CD8-positive, alpha-beta memory T cell (primary cell): ENCODE measurements around the gene KIFC1. TPM values are rescaled to one million over a fixed set of nuclear protein-coding genes. Genes with fewer than 3 reads are reported as not detected.
A peak's percentile ranks its signal among the peaks of the same experiment; 100 is the strongest.

Source experiments
- CTCF ChIA-PET: fragments of 350-600 bp; sonication (Branson Sonifier 250); formaldehyde crosslinking; loops from one replicate; lab custom pipeline; 2021; ENCODE audit warnings: antibody characterized with exemption; lab: Charles Lee
- POLR2A ChIA-PET: fragments of 350-600 bp; sonication (Branson Sonifier 250); formaldehyde crosslinking; loops from one replicate; lab custom pipeline; 2021; ENCODE audit warnings: antibody characterized with exemption; lab: Charles Lee
- DNase-seq, 5 donors: peaks; one replicate each; pipeline versions ENCODE4 v3.0.0 to v3.0.0-alpha.2; 2020 to 2022; ENCODE audit warnings: mixed read lengths in 1 of 5
- H3K27ac ChIP-seq: one replicate; pipeline ENCODE4 v1.7.0; 2013; ENCODE audit warnings: low read depth, mild to moderate bottlenecking, low read length, moderate library complexity
- H3K27me3 ChIP-seq: 2 replicates; pipeline ENCODE4 v1.7.0; 2013; ENCODE audit warnings: low read length, mild to moderate bottlenecking; ENCODE audit not compliant: insufficient read depth, poor library complexity, severe bottlenecking
- H3K36me3 ChIP-seq: 2 replicates; pipeline ENCODE4 v1.7.0; 2013; ENCODE audit warnings: mild to moderate bottlenecking, low read length, moderate library complexity; ENCODE audit not compliant: insufficient read depth
- H3K4me1 ChIP-seq: 2 replicates; pipeline ENCODE4 v1.7.0; 2013; ENCODE audit warnings: mild to moderate bottlenecking, low read length, moderate library complexity; ENCODE audit not compliant: insufficient read depth
- H3K4me3 ChIP-seq: 2 replicates; pipeline ENCODE4 v1.7.0; 2013; ENCODE audit warnings: mild to moderate bottlenecking, low read length
- H3K9me3 ChIP-seq: 2 replicates; pipeline ENCODE4 v1.7.0; 2013; ENCODE audit warnings: mild to moderate bottlenecking, low read length
- H3K27ac Mint-ChIP-seq, 8 donors: one replicate each; pipeline ENCODE4 v1.8.0; 2020 to 2021; ENCODE audit warnings: mixed read lengths in 8 of 8, mild to moderate bottlenecking in 6 of 8, inconsistent platforms in 3 of 8, moderate library complexity in 3 of 8
- H3K27me3 Mint-ChIP-seq, 2 donors: one replicate each; pipeline ENCODE4 v1.8.0; 2020 to 2021; ENCODE audit warnings: mixed read lengths in 2 of 2, mild to moderate bottlenecking in 1 of 2, moderate library complexity in 1 of 2
- H3K36me3 Mint-ChIP-seq, 3 donors: one replicate each; pipeline ENCODE4 v1.8.0; 2020 to 2021; ENCODE audit warnings: mixed read lengths in 3 of 3, inconsistent platforms in 1 of 3, mild to moderate bottlenecking in 1 of 3
- H3K4me1 Mint-ChIP-seq, 3 donors: one replicate each; pipeline ENCODE4 v1.8.0; 2020 to 2021; ENCODE audit warnings: mixed read lengths in 3 of 3, inconsistent platforms in 1 of 3, mild to moderate bottlenecking in 1 of 3
- H3K4me3 Mint-ChIP-seq, 7 donors: one replicate each; pipeline ENCODE4 v1.8.0; 2020 to 2021; ENCODE audit warnings: mixed read lengths in 7 of 7, mild to moderate bottlenecking in 6 of 7, moderate library complexity in 4 of 7, inconsistent platforms in 2 of 7
- H3K9me3 Mint-ChIP-seq, 5 donors: one replicate each; pipeline ENCODE4 v1.8.0; 2020 to 2022; ENCODE audit warnings: mixed read lengths in 5 of 5, mild to moderate bottlenecking in 3 of 5, moderate library complexity in 2 of 5, inconsistent platforms in 1 of 5
- polyA plus RNA-seq: library from polyadenylated mRNA; unstranded; fragments of 300-500 nt; fragmentation: Illumina TruSeq; gene quantifications from one replicate; pipeline ENCODE4 v1.2.3, GENCODE V29; 2021
- total RNA-seq, 2 experiments: library from RNA; stranded (reverse); gene quantifications; one replicate each; pipeline ENCODE4 v1.2.3, GENCODE V29; 2021

Gene KIFC1
- total and polyA plus RNA-seq, 3 experiments from 2014 or later: 0.39 to 52.7 (median 51.6) TPM

DNA sequence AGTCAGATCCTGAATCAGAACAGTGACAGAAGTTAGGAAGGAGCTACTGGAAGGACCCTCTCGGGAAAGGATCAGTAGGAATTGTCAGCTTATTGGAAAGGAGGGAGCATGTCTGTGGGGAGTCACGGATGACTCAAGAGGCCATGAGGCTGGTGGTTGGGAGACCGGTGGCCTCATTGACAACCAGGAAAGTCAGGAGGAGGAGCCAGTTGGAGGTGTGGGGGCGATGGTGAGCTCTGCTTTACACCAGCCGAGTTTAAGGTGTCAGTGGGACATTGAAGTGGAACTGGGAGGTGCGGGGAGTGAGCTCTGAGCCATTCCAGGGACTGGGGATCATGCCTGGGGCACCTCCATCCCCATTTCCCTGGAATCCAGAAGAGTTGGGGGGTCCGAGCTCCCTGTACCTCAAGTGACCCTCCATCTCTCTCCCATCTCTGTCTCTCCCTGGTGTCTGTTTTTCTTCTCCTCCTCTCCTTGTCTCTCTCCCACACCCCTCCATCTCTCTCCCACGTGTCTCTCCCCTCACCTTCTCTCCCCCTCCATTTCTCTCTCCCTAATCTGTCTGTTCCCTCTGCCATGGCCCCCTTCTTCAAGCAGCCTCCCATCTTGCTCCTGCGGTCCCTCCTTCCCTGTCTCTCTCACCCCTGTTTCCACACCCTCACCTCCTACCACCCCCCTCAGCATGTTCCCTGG is 48.5 kb downstream of the KIFC1 start:
- H3K27me3 Mint-ChIP-seq: no peaks in the 10 kb centered on the region

GRCh38 chr6:33440649-33441309 is 49.2 kb downstream of the KIFC1 start:
- Mint-ChIP-seq H3K27ac (peak overlapping the region in 3 of 8 donors; percentile 60 to 92 (median 66)), H3K36me3 (peaks cover 3 to 83% (median 17%) of the 10 kb centered on the region in 3 donors)
- CTCF ChIA-PET: interaction anchor here (0.9 kb wide), 1 partner anchor 15 kb away, joined by 5 read pairs; no protein-coding TSS in a partner anchor

More for the DNA sequence above, 48.5 kb downstream of the KIFC1 start:
- peaks cover 0 to 6% (median 0%) of the 10 kb centered on the region in 3 donors for H3K4me1 Mint-ChIP-seq
- CTCF ChIA-PET: no interaction called here
- Histone ChIP-seq H3K27me3 (no peaks in the 10 kb centered on the region), H3K4me3 (no peak overlapping the region), H3K27ac (no peak overlapping the region), H3K36me3 (peaks cover 27% of the 10 kb centered on the region), H3K4me1 (no peaks in the 10 kb centered on the region), H3K9me3 (no peaks in the 10 kb centered on the region)
- POLR2A ChIA-PET: no interaction called here
- no peaks in the 10 kb centered on the region for H3K9me3 Mint-ChIP-seq
- peak in 1 of 5 donors; percentile 22 for DNase-seq
- H3K27ac Mint-ChIP-seq: peak overlapping the region in 6 of 8 donors; percentile 52 to 92 (median 65)
- peaks cover 3 to 87% (median 16%) of the 10 kb centered on the region in 3 donors for H3K36me3 Mint-ChIP-seq
- no peak overlapping the region for H3K4me3 Mint-ChIP-seq

DNA sequence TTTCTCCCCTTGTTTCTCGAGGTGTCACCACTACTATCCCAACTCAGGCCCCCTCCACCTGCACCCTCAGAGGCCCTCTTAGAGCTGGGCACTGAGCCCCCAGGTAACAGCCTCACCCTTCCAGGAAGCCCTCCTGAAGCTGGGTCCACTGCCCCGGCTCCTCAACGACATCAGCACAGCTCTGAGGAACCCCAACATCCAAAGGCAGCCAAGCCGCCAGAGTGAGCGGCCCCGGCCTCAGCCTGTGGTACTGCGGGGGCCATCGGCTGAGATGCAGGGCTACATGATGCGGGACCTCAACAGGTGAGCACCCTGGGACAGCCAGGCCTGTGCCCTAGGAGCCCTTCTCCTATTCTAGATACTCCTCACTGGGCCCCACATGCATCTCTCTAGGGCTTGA is 49.8 kb downstream of the KIFC1 start:
- no peaks in the 10 kb centered on the region for H3K27me3 ChIP-seq
- H3K4me1 ChIP-seq: no peaks in the 10 kb centered on the region
- H3K36me3 ChIP-seq: peaks cover 27% of the 10 kb centered on the region
- Mint-ChIP-seq H3K27me3 (no peaks in the 10 kb centered on the region), H3K4me1 (peaks cover 0 to 6% (median 0%) of the 10 kb centered on the region in 3 donors), H3K36me3 (peaks cover 3 to 83% (median 20%) of the 10 kb centered on the region in 3 donors), H3K27ac (peak overlapping the region in 3 of 8 donors; percentile 1 to 66 (median 35)), H3K9me3 (no peaks in the 10 kb centered on the region), H3K4me3 (no peak overlapping the region)
- ChIA-PET CTCF (interaction anchor here (0.9 kb wide), 1 partner anchor 15 kb away, joined by 5 read pairs; no protein-coding TSS in a partner anchor), POLR2A (interaction anchor here (0.9 kb wide), 1 partner anchor 11 kb away, joined by 3 read pairs; no protein-coding TSS in a partner anchor)
- H3K27ac ChIP-seq: no peak overlapping the region
- no peak overlapping the region for H3K4me3 ChIP-seq
- H3K9me3 ChIP-seq: no peaks in the 10 kb centered on the region
- peak in 1 of 5 donors; percentile 31 for DNase-seq

More at GRCh38 chr6:33440649-33441309, 49.2 kb downstream of the KIFC1 start:
- Mint-ChIP-seq H3K4me1 (peaks cover 0 to 6% (median 0%) of the 10 kb centered on the region in 3 donors), H3K9me3 (no peaks in the 10 kb centered on the region), H3K4me3 (no peak overlapping the region), H3K27me3 (no peaks in the 10 kb centered on the region)
- Histone ChIP-seq H3K27ac (no peak overlapping the region), H3K36me3 (peaks cover 27% of the 10 kb centered on the region), H3K4me3 (no peak overlapping the region), H3K27me3 (no peaks in the 10 kb centered on the region), H3K9me3 (no peaks in the 10 kb centered on the region), H3K4me1 (no peaks in the 10 kb centered on the region)
- DNase-seq: peak in 1 of 5 donors; percentile 40
- POLR2A ChIA-PET: interaction anchor here (0.9 kb wide), 1 partner anchor 10 kb away, joined by 3 read pairs; no protein-coding TSS in a partner anchor

GRCh38 chr6:33442283-33442682 is 50.7 kb downstream of the KIFC1 start:
- Histone ChIP-seq H3K27me3 (no peaks in the 10 kb centered on the region), H3K4me3 (no peak overlapping the region), H3K9me3 (no peaks in the 10 kb centered on the region), H3K4me1 (no peaks in the 10 kb centered on the region), H3K36me3 (peaks cover 25% of the 10 kb centered on the region), H3K27ac (no peak overlapping the region)
- H3K4me3 Mint-ChIP-seq: no peak overlapping the region
- CTCF ChIA-PET: no interaction called here
- H3K9me3 Mint-ChIP-seq: no peaks in the 10 kb centered on the region
- peaks cover 0 to 6% (median 0%) of the 10 kb centered on the region in 3 donors for H3K4me1 Mint-ChIP-seq
- POLR2A ChIA-PET: no interaction called here
- H3K27ac Mint-ChIP-seq: peak overlapping the region in 3 of 8 donors; percentile 20 to 81 (median 37)
- peak in 1 of 5 donors; percentile 14 for DNase-seq
- no peaks in the 10 kb centered on the region for H3K27me3 Mint-ChIP-seq
- H3K36me3 Mint-ChIP-seq: peaks cover 2 to 82% (median 16%) of the 10 kb centered on the region in 3 donors

GRCh38 chr6:33443025-33443424 is 51.4 kb downstream of the KIFC1 start:
- no peak overlapping the region for H3K27ac Mint-ChIP-seq

DNA sequence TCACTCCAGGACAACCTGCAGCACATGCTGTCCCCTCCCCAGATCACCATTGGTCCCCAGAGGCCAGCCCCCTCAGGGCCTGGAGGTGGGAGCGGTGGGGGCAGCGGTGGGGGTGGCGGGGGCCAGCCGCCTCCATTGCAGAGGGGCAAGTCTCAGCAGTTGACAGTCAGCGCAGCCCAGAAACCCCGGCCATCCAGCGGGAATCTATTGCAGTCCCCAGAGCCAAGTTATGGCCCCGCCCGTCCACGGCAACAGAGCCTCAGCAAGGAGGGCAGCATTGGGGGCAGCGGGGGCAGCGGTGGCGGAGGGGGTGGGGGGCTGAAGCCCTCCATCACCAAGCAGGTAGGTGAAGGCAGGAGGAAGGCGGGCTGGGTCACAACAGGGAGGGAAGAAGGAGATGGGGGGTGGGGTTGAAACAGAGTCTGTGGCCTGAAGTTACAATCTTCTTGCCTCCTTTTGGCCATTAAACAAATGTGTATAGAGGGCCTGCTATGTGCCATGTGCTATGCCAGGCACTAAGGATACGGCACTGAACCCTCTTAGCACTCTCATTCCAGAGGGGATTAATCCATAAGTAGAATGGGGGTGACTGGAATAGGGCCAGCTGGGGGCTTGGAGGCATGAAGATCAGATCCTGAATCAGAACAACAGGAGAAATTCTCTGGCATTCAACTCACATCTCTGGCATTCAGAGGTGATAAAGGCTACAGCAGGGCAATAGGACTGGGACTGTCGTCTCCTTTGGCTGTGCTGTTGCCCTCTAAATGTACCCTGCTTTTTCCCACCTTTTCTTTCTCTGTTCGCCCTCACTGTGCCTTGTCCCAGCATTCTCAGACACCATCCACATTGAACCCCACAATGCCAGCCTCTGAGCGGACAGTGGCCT is 52.2 kb downstream of the KIFC1 start:
- Mint-ChIP-seq H3K4me1 (peaks cover 0 to 6% (median 6%) of the 10 kb centered on the region in 3 donors), H3K9me3 (peaks cover 0 to 1% (median 0%) of the 10 kb centered on the region in 5 donors), H3K27me3 (no peaks in the 10 kb centered on the region), H3K4me3 (no peak overlapping the region), H3K27ac (peak overlapping the region in 3 of 8 donors; percentile 55 to 79 (median 61)), H3K36me3 (peaks cover 0 to 82% (median 19%) of the 10 kb centered on the region in 3 donors)
- ChIA-PET POLR2A (no interaction called here), CTCF (no interaction called here)
- no peak overlapping the region for H3K4me3 ChIP-seq
- H3K36me3 ChIP-seq: peaks cover 13% of the 10 kb centered on the region
- no peak overlapping the region for H3K27ac ChIP-seq
- H3K9me3 ChIP-seq: no peaks in the 10 kb centered on the region
- H3K4me1 ChIP-seq: no peaks in the 10 kb centered on the region
- DNase-seq: peak in 1 of 5 donors; percentile 16
- H3K27me3 ChIP-seq: no peaks in the 10 kb centered on the region

More at GRCh38 chr6:33443025-33443424, 51.4 kb downstream of the KIFC1 start:
- Mint-ChIP-seq H3K4me1 (peaks cover 0 to 6% (median 3%) of the 10 kb centered on the region in 3 donors), H3K36me3 (peaks cover 0 to 81% (median 19%) of the 10 kb centered on the region in 3 donors), H3K27me3 (no peaks in the 10 kb centered on the region), H3K9me3 (peaks cover 0 to 1% (median 0%) of the 10 kb centered on the region in 5 donors), H3K4me3 (no peak overlapping the region)
- Histone ChIP-seq H3K36me3 (peaks cover 21% of the 10 kb centered on the region), H3K9me3 (no peaks in the 10 kb centered on the region), H3K4me1 (no peaks in the 10 kb centered on the region), H3K27ac (no peak overlapping the region), H3K4me3 (no peak overlapping the region), H3K27me3 (no peaks in the 10 kb centered on the region)
- POLR2A ChIA-PET: no interaction called here
- peak in 1 of 5 donors; percentile 40 for DNase-seq
- CTCF ChIA-PET: no interaction called here

DNA sequence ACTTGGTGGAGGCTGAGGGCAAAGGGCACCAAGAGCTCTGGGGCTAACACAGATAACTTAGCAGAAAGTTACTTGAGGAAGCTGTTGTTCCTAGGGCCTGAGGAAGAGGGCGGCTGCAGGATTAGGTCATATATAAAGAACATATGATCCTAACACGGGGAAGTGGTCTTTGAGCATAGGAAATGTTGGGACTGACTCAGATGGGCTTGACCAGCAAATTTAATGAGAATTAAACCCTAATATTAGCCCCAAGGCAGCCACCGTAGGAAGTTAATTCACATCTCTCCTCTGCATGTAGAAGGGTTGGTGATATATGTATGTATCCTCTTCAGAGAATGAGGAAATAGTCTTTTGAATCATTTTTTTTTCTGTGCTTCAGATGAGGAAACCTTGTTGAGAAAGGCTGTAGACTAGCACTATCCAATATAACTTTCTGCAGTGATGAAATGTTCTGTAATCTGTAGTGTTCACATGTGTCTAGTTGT is 53.5 kb downstream of the KIFC1 start:
- Mint-ChIP-seq H3K4me3 (no peak overlapping the region), H3K27me3 (no peaks in the 10 kb centered on the region), H3K27ac (peak overlapping the region in 4 of 8 donors; percentile 16 to 64 (median 48)), H3K9me3 (peaks cover 0 to 1% (median 0%) of the 10 kb centered on the region in 5 donors), H3K4me1 (peaks cover 0 to 6% (median 0%) of the 10 kb centered on the region in 3 donors), H3K36me3 (peaks cover 0 to 79% (median 12%) of the 10 kb centered on the region in 3 donors)
- CTCF ChIA-PET: no interaction called here
- Histone ChIP-seq H3K36me3 (peaks cover 10% of the 10 kb centered on the region), H3K9me3 (no peaks in the 10 kb centered on the region), H3K27ac (no peak overlapping the region), H3K4me3 (no peak overlapping the region), H3K4me1 (no peaks in the 10 kb centered on the region), H3K27me3 (no peaks in the 10 kb centered on the region)
- DNase-seq: no peak
- POLR2A ChIA-PET: no interaction called here
